HG02970 (cell line): ENCODE data around the gene DIAPH1.

ENCODE experiments used
- ATAC-seq: cut with Tn5 transposase; IDR thresholded peaks from one replicate; pipeline ENCODE4 v1.9.1; 2021; ENCODE audit warnings: mild to moderate bottlenecking, moderate library complexity, moderate number of reproducible peaks; ENCODE audit not compliant: unreplicated experiment, low FRiP score

Gene DIAPH1

DNA sequence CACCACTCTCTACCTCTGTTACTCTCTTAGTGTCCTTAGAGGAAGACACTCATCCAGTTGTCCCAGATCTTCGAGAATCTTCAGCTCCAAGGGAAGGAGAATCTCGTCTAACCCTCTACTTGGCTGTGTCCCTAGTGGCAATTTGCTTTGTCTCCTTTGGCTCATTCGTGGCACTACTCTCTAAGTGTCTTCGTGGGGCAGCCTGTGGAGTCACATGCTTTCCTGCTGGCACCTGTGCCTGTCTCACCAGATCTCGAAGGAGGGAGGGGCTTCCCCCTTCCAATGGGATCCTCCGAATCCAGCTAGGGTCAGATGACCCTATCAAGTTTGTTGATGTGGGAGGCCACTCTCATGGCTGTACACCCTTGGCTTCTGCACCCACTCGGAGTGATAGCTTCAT, 131.7 kb downstream of the DIAPH1 start:
- ATAC-seq = no peak

DNA sequence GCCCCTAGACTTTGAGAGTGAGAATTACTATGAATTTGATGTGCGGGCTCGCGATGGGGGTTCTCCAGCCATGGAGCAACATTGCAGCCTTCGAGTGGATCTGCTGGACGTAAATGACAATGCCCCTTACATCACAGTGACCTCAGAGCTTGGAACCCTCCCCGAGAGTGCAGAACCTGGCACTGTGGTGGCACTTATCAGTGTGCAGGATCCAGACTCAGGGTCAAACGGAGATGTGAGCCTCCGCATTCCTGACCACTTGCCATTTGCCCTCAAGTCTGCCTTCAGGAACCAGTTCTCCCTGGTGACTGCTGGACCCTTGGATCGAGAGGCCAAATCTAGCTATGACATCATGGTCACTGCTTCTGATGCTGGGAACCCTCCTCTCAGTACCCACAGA, 132.7 kb downstream of the DIAPH1 start:
- ATAC-seq = no peak

DNA sequence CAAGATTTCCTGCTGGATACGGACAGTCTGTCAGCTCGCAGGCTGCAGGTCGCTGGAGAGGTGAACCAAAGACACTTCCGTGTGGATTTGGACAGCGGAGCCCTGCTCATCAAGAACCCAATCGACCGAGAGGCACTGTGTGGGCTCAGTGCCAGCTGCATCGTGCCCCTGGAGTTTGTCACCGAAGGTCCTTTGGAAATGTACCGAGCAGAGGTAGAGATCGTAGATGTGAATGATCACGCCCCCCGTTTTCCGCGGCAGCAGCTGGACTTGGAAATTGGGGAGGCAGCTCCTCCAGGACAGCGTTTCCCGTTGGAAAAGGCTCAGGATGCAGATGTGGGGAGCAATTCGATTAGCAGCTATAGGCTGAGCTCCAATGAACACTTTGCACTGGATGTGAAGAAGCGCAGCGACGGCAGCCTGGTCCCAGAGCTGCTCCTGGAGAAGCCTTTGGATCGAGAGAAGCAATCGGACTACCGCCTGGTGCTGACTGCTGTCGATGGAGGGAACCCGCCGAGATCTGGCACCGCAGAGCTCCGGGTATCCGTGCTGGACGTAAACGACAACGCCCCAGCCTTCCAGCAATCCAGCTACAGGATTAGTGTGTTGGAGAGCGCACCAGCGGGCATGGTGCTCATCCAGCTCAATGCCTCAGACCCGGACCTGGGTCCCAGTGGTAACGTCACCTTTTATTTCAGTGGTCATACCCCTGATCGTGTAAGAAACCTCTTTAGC, 133.3 kb downstream of the DIAPH1 start:
- no peak for ATAC-seq

DNA sequence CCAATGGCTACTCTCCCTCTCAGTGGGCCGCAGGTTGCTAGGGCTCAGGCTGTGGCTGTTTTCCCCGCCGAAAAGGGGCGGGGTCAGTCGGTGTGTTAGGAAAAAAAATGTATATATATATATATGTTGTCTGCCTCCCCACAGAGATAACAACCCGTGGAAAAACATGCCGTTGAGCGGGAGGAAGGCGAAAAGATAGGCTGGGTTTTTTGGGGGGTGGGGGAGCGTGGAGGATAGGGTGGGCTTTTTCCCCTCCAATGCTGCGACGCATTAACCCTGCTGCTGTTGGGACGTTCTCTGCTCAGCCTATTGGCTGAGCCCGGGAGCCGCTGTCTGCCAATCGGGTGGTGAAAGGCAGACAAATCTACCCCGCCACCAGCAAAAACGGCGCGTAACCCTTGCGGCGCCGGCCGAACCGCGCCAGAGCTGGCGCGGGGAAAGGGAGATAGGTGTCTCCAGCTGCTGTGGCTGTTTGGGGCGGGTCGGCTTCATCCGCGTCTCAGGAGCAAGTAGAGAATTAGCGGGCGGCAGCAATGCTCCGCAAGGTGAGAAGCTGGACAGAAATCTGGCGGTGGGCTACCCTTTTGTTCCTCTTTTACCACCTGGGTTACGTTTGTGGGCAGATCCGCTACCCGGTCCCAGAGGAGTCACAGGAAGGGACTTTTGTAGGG, 134.0 kb downstream of the DIAPH1 start, which contains the start of gene PCDHGC4:
Gene PCDHGC4, plus strand, starts transcription at position 390 of the 671 bp plus-strand sequence. Its CDS starts 144 bp downstream, at position 534.
- ATAC-seq = no peak

DNA sequence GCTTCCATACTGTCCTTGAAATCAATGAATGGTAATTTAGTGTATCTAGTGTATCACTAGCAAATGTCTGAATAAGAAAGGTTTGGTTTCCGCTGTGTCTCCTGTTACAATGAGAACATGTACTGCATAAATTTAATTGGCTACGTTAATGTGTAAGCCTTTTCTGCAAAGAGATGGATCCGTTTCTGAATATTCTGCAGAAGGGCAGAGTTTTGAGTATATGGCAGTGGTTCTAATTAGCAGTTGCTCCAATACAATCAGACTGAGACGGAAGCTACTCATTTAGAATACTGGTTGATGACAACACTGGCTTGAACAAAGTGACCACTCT, 134.5 kb downstream of the DIAPH1 start:
- ATAC-seq = no peak

DNA sequence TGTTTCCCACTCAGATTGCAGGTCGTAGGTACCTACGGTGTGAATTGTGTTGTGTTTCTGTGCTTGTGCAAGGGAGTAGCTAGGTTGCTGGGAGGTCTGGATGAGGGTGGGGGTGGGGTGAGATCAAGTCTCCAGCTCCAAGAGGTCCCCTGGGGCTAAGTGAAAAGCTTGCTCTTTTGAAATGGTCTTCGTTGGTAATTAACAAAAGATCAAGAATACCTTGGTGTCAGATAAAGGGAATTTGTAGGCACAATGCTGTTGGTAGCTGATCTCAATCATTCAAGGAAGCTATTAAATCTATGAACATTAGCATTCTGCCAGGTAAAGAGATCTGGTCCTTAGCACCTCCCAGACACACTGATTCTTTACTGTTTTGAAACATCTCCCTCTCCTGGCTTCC, 134.9 kb downstream of the DIAPH1 start:
- ATAC-seq = no peak

DNA sequence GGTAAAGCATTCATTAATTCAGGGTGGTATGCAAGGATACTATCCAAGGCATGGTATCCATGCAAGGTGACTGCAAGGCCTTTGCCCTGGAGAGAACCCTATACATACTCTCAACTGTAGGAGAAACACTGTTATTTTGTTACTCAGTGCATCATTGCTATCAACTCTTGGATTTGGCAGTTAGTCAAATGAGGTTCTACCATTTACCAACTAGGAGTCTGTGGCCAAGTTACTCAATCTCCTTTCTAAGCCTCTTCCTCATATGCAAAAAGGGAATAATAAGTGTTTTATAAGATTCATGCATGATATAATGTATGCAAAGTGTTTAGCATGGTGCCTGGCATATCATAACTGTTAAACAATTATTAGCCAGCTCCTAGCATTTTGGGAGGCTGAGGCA, 139.0 kb downstream of the DIAPH1 start:
- ATAC-seq = no peak

DNA sequence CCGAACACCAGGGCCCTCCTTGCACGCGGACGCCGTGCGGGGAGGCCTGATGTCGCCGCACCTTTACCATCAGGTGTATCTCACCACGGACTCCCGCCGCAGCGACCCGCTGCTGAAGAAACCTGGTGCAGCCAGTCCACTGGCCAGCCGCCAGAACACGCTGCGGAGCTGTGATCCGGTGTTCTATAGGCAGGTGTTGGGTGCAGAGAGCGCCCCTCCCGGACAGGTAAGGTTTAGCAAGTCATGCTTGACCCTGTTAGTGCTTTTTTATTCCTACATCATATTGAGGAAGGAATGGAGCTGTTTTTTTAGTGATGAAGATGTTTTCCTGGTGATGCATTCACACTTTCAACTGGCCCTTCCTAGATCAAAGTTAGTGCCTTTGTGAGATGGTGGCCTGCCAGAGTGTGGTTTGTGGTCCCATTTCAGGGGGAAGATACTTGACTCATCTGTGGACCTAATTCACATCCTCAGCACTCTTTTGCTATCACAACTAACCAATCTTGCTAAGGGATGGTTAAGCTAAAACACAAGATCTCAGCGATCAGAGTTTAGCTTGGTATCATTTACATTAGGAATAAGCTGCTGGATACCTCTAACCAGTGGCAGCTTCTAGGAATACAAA, 140.4 kb downstream of the DIAPH1 start:
- ATAC-seq = no peak

DNA sequence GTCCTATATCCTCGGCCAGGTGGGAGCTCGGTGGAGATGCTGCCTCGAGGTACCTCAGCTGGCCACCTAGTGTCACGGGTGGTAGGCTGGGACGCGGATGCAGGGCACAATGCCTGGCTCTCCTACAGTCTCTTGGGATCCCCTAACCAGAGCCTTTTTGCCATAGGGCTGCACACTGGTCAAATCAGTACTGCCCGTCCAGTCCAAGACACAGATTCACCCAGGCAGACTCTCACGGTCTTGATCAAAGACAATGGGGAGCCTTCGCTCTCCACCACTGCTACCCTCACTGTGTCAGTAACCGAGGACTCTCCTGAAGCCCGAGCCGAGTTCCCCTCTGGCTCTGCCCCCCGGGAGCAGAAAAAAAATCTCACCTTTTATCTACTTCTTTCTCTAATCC, 141.0 kb downstream of the DIAPH1 start:
- no peak for ATAC-seq

DNA sequence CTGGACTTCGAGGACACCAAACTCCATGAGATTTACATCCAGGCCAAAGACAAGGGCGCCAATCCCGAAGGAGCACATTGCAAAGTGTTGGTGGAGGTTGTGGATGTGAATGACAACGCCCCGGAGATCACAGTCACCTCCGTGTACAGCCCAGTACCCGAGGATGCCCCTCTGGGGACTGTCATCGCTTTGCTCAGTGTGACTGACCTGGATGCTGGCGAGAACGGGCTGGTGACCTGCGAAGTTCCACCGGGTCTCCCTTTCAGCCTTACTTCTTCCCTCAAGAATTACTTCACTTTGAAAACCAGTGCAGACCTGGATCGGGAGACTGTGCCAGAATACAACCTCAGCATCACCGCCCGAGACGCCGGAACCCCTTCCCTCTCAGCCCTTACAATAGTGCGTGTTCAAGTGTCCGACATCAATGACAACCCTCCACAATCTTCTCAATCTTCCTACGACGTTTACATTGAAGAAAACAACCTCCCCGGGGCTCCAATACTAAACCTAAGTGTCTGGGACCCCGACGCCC, 141.7 kb downstream of the DIAPH1 start:
- no peak for ATAC-seq

DNA sequence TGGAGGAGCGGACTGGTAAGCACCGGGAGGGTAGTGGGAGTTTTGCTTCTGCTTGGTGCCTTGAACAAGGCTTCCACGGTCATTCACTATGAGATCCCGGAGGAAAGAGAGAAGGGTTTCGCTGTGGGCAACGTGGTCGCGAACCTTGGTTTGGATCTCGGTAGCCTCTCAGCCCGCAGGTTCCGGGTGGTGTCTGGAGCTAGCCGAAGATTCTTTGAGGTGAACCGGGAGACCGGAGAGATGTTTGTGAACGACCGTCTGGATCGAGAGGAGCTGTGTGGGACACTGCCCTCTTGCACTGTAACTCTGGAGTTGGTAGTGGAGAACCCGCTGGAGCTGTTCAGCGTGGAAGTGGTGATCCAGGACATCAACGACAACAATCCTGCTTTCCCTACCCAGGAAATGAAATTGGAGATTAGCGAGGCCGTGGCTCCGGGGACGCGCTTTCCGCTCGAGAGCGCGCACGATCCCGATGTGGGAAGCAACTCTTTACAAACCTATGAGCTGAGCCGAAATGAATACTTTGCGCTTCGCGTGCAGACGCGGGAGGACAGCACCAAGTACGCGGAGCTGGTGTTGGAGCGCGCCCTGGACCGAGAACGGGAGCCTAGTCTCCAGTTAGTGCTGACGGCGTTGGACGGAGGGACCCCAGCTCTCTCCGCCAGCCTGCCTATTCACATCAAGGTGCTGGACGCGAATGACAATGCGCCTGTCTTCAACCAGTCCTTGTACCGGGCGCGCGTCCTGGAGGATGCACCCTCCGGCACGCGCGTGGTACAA, 142.5 kb downstream of the DIAPH1 start:
- no peak for ATAC-seq

DNA sequence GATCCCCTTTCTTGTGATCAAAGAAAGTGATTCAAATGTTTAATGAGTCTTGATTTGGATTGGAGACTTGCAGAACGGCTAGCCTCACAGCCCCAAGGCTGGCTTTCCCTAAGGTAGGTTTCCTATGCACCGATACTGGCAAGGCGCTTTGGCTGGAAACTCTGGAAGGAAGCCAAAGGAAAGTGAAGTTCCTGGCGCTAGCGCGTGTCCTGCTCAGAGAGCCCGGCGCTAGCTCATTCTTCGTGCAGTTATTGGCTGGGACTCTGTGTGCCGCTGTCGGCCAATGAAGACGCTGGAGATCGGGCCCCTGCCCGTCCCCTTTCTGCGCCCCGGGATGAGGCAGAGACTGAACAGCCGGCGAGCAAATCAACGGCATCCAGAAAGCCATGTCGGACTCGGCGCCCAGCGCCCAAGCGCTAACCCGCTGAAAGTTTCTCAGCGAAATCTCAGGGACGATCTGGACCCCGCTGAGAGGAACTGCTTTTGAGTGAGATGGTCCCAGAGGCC, 143.1 kb downstream of the DIAPH1 start, which contains the start of gene PCDHGC3:
Gene PCDHGC3, plus strand, starts transcription at position 342 of the 507 bp plus-strand sequence. Its CDS starts 151 bp downstream, at position 493.
- ATAC-seq = peak; percentile 79

DNA sequence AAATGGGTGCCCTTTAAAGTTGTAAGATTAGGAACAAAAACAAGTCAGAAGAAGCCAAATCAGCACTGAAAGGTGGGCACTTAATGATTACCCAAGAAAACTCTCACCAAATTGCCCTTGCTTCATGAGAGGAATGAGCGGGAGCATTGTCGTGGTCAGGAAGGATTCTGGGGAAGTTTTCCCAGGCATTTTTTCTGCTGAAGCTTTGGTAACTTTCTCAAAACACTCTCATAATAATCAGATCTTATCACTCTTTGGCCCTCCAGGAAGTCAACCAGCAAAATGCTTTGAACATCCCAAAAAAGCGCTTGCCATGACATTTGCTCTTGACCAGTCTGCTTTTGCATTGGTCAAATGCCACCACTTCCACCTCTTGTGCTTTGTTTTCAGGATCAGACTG, 153.4 kb downstream of the DIAPH1 start:
- ATAC-seq = no peak
